HepG2 (cell line): ENCODE data around the gene ENGASE. TPM values are rescaled to one million over a fixed set of nuclear protein-coding genes. Genes with fewer than 3 reads are reported as not detected.
A peak's percentile ranks its signal among the peaks of the same experiment; 100 is the strongest.

Experiments used
- ATAC-seq: fragments of 200-7000 bp; cut with Tn5 transposase; 3 replicates; pipeline ENCODE4 v1.9.1; 2020; ENCODE audit warnings: mild to moderate bottlenecking, moderate library complexity
- BruUV-seq: library from RNA; stranded (reverse); fragments of 400-500 nt; replicated peaks from 2 replicates; lab custom pipeline; 2021; lab: Mats Ljungman, UMichigan
- CTCF ChIA-PET: fragments of 300-600 bp; formaldehyde crosslinking; extraction: SDS; loops from one replicate; lab custom pipeline; 2021; ENCODE audit warnings: low total read pairs, inconsistent platforms, low intra/inter-chr PET ratio; lab: Yijun Ruan, JAX
- POLR2A ChIA-PET: fragments of 350-600 bp; sonication (Branson Sonifier 250); formaldehyde crosslinking; loops from one replicate; lab custom pipeline; 2020; ENCODE audit warnings: antibody characterized with exemption, inconsistent platforms; lab: Yijun Ruan, JAX
- DNase-seq: peaks from one replicate; pipeline ENCODE4 v3.0.0-alpha.2; 2015; ENCODE audit warnings: low spot score
- FAIRE-seq: peaks from 3 replicates; lab custom pipeline; 2011; peaks lifted over from hg19 to GRCh38; lab: Jason Lieb, UNC
- H2AFZ ChIP-seq: one replicate; pipeline ENCODE4 v1.6.1; 2011; ENCODE audit warnings: low read length, inconsistent platforms
- H3K27ac ChIP-seq: fragments of 300-600 bp; 3 replicates; pipeline ENCODE4 v1.8.0; 2011; ENCODE audit warnings: mixed run types, mild to moderate bottlenecking, mixed read lengths, low read length, inconsistent platforms; ENCODE audit not compliant: insufficient read depth; ENCODE audit errors: extremely low read length
- H3K27me3 ChIP-seq, 2 experiments: fragments of 200-600 bp in 1 of 2; 2 replicates in 1 of 2; 3 replicates in 1 of 2; pipeline versions ENCODE4 v1.6.0 to v1.8.0; 2011; ENCODE audit warnings: low read length in 2 of 2, mild to moderate bottlenecking in 2 of 2, moderate library complexity in 2 of 2, inconsistent platforms in 1 of 2; ENCODE audit not compliant: insufficient read depth in 2 of 2, control insufficient read depth in 1 of 2
- H3K36me3 ChIP-seq, 2 experiments: fragments of 200-600 bp in 1 of 2; replicated peaks in 1 of 2; 2 replicates in 1 of 2; 3 replicates in 1 of 2; pipeline versions ENCODE4 v1.5.1 to v1.8.0; 2011; ENCODE audit warnings: low read length in 2 of 2, inconsistent platforms in 1 of 2; ENCODE audit not compliant: insufficient read depth in 2 of 2, control insufficient read depth in 1 of 2
- H3K4me1 ChIP-seq: 2 replicates; pipeline ENCODE4 v1.5.1; 2012; ENCODE audit warnings: low read length, inconsistent platforms; ENCODE audit not compliant: insufficient read depth
- H3K4me2 ChIP-seq: 2 replicates; pipeline ENCODE4 v1.6.0; 2011; ENCODE audit warnings: low read depth, low read length, inconsistent platforms
- H3K4me3 ChIP-seq, 3 experiments: fragments of 200-600 bp in 1 of 3; sonication (generic), shearing (Covaris generic) in 1 of 3; replicated peaks in 1 of 3; 2 replicates each; pipeline ENCODE4 v1.5.1; 2011 to 2016; ENCODE audit warnings: low read length in 3 of 3, inconsistent platforms in 2 of 3, low read depth in 2 of 3, mild to moderate bottlenecking in 2 of 3, control low read depth in 1 of 3, mixed read lengths in 1 of 3; ENCODE audit not compliant: insufficient read depth in 1 of 3
- H3K79me2 ChIP-seq: one replicate; pipeline ENCODE4 v1.6.1; 2011; ENCODE audit warnings: low read length, inconsistent platforms; ENCODE audit not compliant: insufficient read depth
- H3K9ac ChIP-seq: 2 replicates; pipeline ENCODE4 v1.6.0; 2011; ENCODE audit warnings: mild to moderate bottlenecking, low read depth, low read length, inconsistent platforms; ENCODE audit not compliant: insufficient read depth
- H3K9me3 ChIP-seq: 2 replicates; pipeline ENCODE4 v1.5.1; 2012; ENCODE audit warnings: mild to moderate bottlenecking, low read length
- H4K20me1 ChIP-seq: 2 replicates; pipeline ENCODE4 v1.6.0; 2011; ENCODE audit warnings: inconsistent platforms, mild to moderate bottlenecking, low read length, moderate library complexity; ENCODE audit not compliant: insufficient read depth
- ATF7 ChIP-seq, 2 experiments: fragments of 450-650 bp in 1 of 2; sonication (generic) in 1 of 2; formaldehyde crosslinking in 1 of 2; IDR thresholded peaks; 2 replicates each; pipeline versions ENCODE4 v1.4.0 to v1.6.1; 2016 to 2020; ENCODE audit warnings: antibody characterized with exemption in 1 of 2, mild to moderate bottlenecking in 1 of 2, missing genetic modification reagents in 1 of 2
- CC2D1A ChIP-seq: sonication (generic); formaldehyde crosslinking; IDR thresholded peaks from 2 replicates; pipeline ENCODE4 v1.8.1; 2023; ENCODE audit warnings: mild to moderate bottlenecking, missing genetic modification reagents
- CENPT ChIP-seq: sonication (generic); formaldehyde crosslinking; IDR thresholded peaks from 2 replicates; pipeline ENCODE4 v1.8.0; 2022; ENCODE audit warnings: low read depth, mild to moderate bottlenecking, moderate library complexity, missing genetic modification reagents
- FLYWCH1 ChIP-seq: sonication (generic); formaldehyde crosslinking; IDR thresholded peaks from 2 replicates; pipeline ENCODE4 v1.8.1; 2023; ENCODE audit warnings: mild to moderate bottlenecking, missing genetic modification reagents
- HHEX ChIP-seq: IDR thresholded peaks from 2 replicates; pipeline ENCODE4 v1.6.1; 2016; ENCODE audit warnings: control low read depth
- HOXA9 ChIP-seq: sonication (generic); formaldehyde crosslinking; IDR thresholded peaks from 2 replicates; pipeline ENCODE4 v1.8.1; 2022; ENCODE audit warnings: missing genetic modification reagents, mild to moderate bottlenecking, moderate library complexity, borderline replicate concordance
- LCORL ChIP-seq, 2 experiments: fragments of 450-650 bp in 1 of 2; sonication (generic) in 1 of 2; formaldehyde crosslinking in 1 of 2; IDR thresholded peaks; 2 replicates each; pipeline versions ENCODE4 v1.5.0 to v1.6.1; 2017 to 2020; ENCODE audit warnings: antibody characterized with exemption in 1 of 2, missing genetic modification reagents in 1 of 2
- NBN ChIP-seq: fragments of 450-650 bp; conservative IDR thresholded peaks from 2 replicates; pipeline ENCODE4 v1.6.1; 2017
- PHB2 ChIP-seq: fragments of 450-650 bp; IDR thresholded peaks from 2 replicates; pipeline ENCODE4 v1.6.1; 2018; ENCODE audit not compliant: partially characterized antibody
- SMC3 ChIP-seq: IDR thresholded peaks from 2 replicates; pipeline ENCODE4 v1.6.1; 2011; ENCODE audit warnings: low read length, improper control_type of control experiment
- ZNF207 ChIP-seq: fragments of 450-650 bp; IDR thresholded peaks from 2 replicates; pipeline ENCODE4 v1.6.1; 2016; ENCODE audit warnings: antibody characterized with exemption, borderline replicate concordance
- ZNF703 ChIP-seq: sonication (generic); formaldehyde crosslinking; IDR thresholded peaks from 2 replicates; pipeline ENCODE4 v1.5.1; 2020; ENCODE audit warnings: missing genetic modification reagents, mild to moderate bottlenecking, moderate library complexity, borderline replicate concordance
- WGBS: methylation state at CpG from one replicate; pipeline ENCODE4 v1.1.6; 2017; ENCODE audit warnings: low lambda C conversion rate; 5-methylcytosine and 5-hydroxymethylcytosine counted together
- in situ Hi-C: cut with HindIII; loops from 2 replicates; pipeline ENCODE4 v1.10.0; 2017; ENCODE audit warnings: low pct_unique_long_range_greater_than_20kb; ENCODE audit not compliant: extremely low pct_ligation_motif_present
- intact Hi-C: fragments of 100-400 bp; cut with micrococcal nuclease; formaldehyde crosslinking; loops from one replicate; pipeline ENCODE4 v1.10.0; 2022; ENCODE audit not compliant: unreplicated experiment
- polyA plus RNA-seq, 8 experiments: library from polyadenylated mRNA; depleted of rRNA in 3 of 8; stranded (reverse) in 7 of 8; unstranded in 1 of 8; fragments of >200 nt; fragmentation: Illumina TruSeq in 4 of 8; extraction: Trizol in 4 of 8; gene quantifications; 2 replicates each; pipeline versions ENCODE4 v1.2.1 to v1.2.3, GENCODE V29; 2011 to 2016; ENCODE audit warnings: low read depth in 4 of 8, missing spikeins in 1 of 8, mixed read lengths in 1 of 8; ENCODE audit not compliant: insufficient read depth in 1 of 8
- total RNA-seq, 5 experiments: library from RNA; depleted of rRNA; stranded (reverse); fragments of >200 nt; fragmentation: Illumina TruSeq; extraction: Trizol; gene quantifications; 2 replicates each; pipeline ENCODE4 v1.2.3, GENCODE V29; 2016; ENCODE audit warnings: low read depth in 1 of 5
- TF ChIP-seq, protein P1 (sequence below): sonication (generic); formaldehyde crosslinking; IDR thresholded peaks from 2 replicates; pipeline ENCODE4 v1.5.0; 2020; ENCODE audit warnings: mild to moderate bottlenecking, low read depth, missing genetic modification reagents, borderline replicate concordance
- TF ChIP-seq, protein P2 (sequence below): fragments of 450-650 bp; IDR thresholded peaks from 2 replicates; pipeline ENCODE4 v1.6.1; 2017
- TF ChIP-seq, protein P3 (sequence below): sonication (generic); formaldehyde crosslinking; IDR thresholded peaks from 2 replicates; pipeline ENCODE4 v1.4.0; 2020; ENCODE audit warnings: missing genetic modification reagents
- TF ChIP-seq, protein P4 (sequence below): sonication (generic); formaldehyde crosslinking; IDR thresholded peaks from 2 replicates; pipeline ENCODE4 v1.8.1; 2022; ENCODE audit warnings: mild to moderate bottlenecking, missing genetic modification reagents

ENGASE gene
- total and polyA plus RNA-seq, 2 of the 13 experiments (the other 11 are each of a cell fraction or from before 2014, with no cell fraction given) = 10.6 to 18.1 TPM

DNA sequence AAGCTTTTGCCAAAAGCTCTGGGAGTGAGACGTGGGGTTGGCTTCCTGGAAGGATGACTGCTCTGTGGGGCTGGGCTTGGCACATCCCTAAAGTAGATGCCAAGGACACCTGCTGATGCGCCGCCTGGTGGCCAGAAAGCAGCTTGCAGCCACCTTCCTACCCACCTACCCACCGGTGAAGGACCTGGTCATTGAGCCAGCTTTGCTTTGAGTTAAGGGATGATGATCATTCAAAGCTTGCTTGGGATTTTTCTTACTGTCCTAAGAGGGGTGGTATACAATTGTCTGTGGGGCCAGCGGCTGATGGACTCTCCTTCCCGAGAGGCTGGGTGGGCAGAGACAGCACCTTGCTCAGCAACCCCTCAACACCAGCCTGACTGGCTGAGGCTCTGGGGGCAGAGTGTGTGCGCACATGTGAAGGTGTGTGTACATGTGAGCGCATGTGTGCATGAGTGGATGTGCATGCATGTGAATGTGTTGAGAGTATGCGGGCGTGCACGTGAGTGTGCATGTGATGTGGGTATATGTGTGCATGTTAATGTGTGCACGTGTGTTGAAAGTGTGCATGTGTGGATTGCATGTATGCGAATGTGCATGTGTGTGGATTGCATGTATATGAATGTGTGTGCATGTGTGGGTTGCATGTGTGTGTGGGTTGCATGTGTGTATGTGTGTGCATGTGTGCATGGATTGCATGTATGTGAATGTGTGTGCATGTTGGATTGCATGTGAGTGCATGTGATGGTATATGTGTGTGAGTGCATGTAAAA lies 32.0 kb upstream of the ENGASE start (continued):
- TF ChIP-seq SMC3 = peak; percentile 90
- TF ChIP-seq, protein P1, sequence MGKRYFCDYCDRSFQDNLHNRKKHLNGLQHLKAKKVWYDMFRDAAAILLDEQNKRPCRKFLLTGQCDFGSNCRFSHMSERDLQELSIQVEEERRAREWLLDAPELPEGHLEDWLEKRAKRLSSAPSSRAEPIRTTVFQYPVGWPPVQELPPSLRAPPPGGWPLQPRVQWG (CRISPR knock-in tag) = no peak

DNA sequence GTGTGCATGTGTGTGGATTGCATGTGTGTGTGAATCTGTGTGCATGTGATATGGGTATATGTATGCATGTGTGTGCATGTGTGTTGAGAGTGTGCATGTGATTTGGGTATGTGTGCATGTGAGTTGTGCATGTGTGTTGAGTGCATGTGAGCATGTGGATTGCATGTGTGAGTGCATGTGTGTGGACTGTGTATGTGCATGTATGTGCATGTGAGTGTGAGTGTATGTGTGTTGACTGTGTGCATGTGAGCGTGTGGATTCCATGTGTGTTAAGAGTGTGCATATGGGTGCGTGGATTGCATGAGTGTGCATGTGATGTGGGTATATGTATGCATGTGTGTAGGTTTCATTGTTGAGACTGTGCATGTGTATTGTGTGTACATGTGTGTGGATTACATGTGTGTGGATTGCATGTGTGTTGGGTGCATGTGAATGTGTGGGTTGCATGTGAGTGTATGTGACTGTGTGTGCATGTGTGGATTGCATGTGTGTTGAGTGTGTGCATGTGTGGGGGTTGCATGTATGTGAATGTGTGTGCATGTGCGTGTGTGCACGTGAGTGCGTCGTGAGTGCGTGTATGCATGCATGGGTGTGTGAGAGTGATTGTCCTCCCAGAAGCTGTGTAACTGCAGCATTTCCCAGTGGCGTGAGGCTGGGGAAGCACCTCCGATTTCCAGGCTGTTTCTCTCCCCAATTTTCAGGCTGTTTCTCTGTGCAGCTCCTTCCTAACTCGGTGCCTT lies 31.3 kb upstream of the ENGASE start:
- no peaks in the 10 kb centered on the region; the same call in 1 of the 2 replicates for H4K20me1 ChIP-seq
- ChIA-PET POLR2A (interaction anchor here (1.6 kb wide), 1 partner anchor 16 kb away, joined by 16 read pairs; no protein-coding TSS in a partner anchor), CTCF (interaction anchor here (1.3 to 3.1 kb wide), 3 partner anchors 23 to 57 kb away, joined by 4 to 71 read pairs (median 5); no protein-coding TSS in a partner anchor)
- no peaks in the 10 kb centered on the region for H3K79me2 ChIP-seq
- H3K4me2 ChIP-seq = no peak overlapping the region
- H3K36me3 ChIP-seq = no peaks in the 10 kb centered on the region
- no peak for FAIRE-seq
- intact Hi-C loops (no loop called here), in situ Hi-C loops (no loop called here)
- H3K27me3 ChIP-seq = peaks cover 12 to 58% of the 10 kb centered on the region in 2 experiments; a peak in 4 of 5 replicates
- H3K27ac ChIP-seq = no peak overlapping the region
- H3K4me3 ChIP-seq = no peak overlapping the region
- peaks cover 25% of the 10 kb centered on the region for H3K4me1 ChIP-seq
- ATAC-seq = no peak
- H2AFZ ChIP-seq = no peak overlapping the region
- DNase-seq = no peak
- H3K9me3 ChIP-seq = no peaks in the 10 kb centered on the region
- BruUV-seq = no TSS peak
- 39% methylated on average over 9 of the region's 10 CpGs for WGBS
- no peak overlapping the region for H3K9ac ChIP-seq
- TF ChIP-seq, protein P2, sequence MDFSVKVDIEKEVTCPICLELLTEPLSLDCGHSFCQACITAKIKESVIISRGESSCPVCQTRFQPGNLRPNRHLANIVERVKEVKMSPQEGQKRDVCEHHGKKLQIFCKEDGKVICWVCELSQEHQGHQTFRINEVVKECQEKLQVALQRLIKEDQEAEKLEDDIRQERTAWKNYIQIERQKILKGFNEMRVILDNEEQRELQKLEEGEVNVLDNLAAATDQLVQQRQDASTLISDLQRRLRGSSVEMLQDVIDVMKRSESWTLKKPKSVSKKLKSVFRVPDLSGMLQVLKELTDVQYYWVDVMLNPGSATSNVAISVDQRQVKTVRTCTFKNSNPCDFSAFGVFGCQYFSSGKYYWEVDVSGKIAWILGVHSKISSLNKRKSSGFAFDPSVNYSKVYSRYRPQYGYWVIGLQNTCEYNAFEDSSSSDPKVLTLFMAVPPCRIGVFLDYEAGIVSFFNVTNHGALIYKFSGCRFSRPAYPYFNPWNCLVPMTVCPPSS = 0 out of 2 replicates have a peak, but pooled peaks have one; percentile 9
- 0 out of 2 replicates have a peak, but pooled peaks have one; percentile 5 for TF ChIP-seq NBN
- no peak for TF ChIP-seq FLYWCH1
- TF ChIP-seq LCORL (IDR thresholded peaks at IDR 0.05) = 0 out of 2 replicates have a peak, but pooled peaks have one; percentile 33
- TF ChIP-seq LCORL (CRISPR knock-in tag; IDR thresholded peaks at IDR 0.05) = no peak
- TF ChIP-seq, protein P3, sequence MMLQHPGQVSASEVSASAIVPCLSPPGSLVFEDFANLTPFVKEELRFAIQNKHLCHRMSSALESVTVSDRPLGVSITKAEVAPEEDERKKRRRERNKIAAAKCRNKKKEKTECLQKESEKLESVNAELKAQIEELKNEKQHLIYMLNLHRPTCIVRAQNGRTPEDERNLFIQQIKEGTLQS (CRISPR knock-in tag) = no peak
- TF ChIP-seq ZNF207 = peak; percentile 4; the same call in 1 of the 2 replicates
- TF ChIP-seq HHEX (CRISPR knock-in tag) = no peak
- 0 out of 2 replicates have a peak, but pooled peaks have one; percentile 8 for TF ChIP-seq HOXA9 (CRISPR knock-in tag)
- TF ChIP-seq PHB2 = peak; percentile 31
- 0 out of 2 replicates have a peak, but pooled peaks have one; percentile 54 for TF ChIP-seq CENPT (CRISPR knock-in tag)
- TF ChIP-seq, protein P4, sequence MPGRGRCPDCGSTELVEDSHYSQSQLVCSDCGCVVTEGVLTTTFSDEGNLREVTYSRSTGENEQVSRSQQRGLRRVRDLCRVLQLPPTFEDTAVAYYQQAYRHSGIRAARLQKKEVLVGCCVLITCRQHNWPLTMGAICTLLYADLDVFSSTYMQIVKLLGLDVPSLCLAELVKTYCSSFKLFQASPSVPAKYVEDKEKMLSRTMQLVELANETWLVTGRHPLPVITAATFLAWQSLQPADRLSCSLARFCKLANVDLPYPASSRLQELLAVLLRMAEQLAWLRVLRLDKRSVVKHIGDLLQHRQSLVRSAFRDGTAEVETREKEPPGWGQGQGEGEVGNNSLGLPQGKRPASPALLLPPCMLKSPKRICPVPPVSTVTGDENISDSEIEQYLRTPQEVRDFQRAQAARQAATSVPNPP = no peak
- no peak for TF ChIP-seq CC2D1A (CRISPR knock-in tag)
- TF ChIP-seq ATF7 (IDR thresholded peaks at IDR 0.05) = peak; percentile 1; the same call in 1 of the 2 replicates
- TF ChIP-seq ATF7 (CRISPR knock-in tag; IDR thresholded peaks at IDR 0.05) = no peak
- no peak for TF ChIP-seq ZNF703 (CRISPR knock-in tag)
